Activated CD8-positive, alpha-beta memory T cell treated with anti-CD3 and anti-CD28 coated beads for 1 hour (primary cell): ENCODE results near the gene NOL4L.

Experiments used
- DNase-seq, 2 donors: peaks; one replicate each; pipeline ENCODE4 v3.0.0-alpha.2; 2020; ENCODE audit warnings: low read depth in 1 of 2; ENCODE audit errors: extremely low read depth in 1 of 2

Gene NOL4L

DNA sequence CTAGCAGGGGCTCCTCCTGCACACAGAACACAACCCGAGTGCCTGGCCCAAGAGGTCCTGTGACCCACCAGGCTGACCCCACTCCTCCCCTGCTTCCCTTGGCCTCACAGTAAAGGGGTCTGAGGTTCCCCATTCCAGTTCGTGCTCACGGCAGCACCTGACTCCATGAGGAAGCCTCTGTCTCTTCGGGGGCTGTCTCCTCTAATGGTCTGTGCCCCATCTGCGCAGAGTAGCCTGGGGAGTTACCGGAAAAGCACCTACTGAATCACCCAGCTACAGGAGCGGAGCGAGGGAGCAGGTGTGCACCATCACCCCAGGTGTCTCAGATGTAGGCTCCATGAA, 133.8 kb downstream of the NOL4L start:
- DNase-seq: no peak

DNA sequence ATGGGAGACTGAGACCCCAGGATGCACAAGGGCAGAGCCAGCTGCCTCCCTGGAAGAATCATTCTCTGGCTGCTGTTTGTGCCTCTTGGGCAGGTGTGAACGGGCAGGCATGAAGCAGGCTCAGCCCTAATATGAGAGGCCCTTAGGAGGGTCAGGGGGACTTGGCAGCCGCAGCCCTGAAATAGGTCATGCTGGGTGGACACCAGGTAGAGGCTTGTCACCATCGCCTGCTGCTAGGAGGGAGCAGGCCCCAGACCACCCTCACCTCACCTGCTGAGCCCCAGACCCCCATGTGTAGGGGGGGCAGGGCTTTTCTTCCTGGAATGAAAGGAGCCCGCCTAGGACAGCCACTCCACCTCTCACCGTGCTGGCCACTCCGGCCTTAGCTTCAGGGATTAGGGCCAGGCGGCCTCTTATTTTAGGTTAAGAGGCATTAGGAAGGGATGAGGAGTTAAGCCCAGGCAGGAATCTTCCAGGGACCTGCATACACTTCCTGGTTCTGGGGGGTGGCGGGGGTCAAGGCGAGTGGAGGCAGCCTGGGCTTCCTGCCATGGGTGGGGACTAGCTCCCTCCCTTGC, 134.6 kb downstream of the NOL4L start:
- no peak for DNase-seq

DNA sequence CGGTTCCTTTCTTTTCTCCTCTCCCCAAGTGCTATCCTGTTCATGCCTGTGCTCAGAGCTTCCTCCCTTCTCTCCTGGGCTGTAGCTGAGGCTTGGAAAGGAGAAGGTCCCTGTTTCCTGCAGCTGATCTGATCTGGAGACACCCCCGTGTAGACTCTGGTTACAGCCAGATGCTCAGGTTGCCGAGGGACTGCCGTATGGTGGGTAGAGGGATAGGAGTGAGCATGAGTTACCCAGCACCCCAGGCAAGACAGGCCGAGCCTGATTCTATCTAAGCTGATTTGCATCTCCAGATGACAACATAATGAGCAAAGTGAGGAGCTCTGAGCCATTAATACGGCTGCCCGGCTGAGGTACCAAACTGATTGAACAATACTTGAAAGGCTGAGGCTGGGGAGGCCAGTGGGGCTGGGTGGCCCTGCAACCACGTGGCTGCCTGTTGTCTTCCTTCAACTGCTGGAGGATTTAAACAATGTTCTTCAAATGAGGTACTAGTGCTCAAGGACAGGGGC, 135.2 kb downstream of the NOL4L start:
- DNase-seq: no peak

DNA sequence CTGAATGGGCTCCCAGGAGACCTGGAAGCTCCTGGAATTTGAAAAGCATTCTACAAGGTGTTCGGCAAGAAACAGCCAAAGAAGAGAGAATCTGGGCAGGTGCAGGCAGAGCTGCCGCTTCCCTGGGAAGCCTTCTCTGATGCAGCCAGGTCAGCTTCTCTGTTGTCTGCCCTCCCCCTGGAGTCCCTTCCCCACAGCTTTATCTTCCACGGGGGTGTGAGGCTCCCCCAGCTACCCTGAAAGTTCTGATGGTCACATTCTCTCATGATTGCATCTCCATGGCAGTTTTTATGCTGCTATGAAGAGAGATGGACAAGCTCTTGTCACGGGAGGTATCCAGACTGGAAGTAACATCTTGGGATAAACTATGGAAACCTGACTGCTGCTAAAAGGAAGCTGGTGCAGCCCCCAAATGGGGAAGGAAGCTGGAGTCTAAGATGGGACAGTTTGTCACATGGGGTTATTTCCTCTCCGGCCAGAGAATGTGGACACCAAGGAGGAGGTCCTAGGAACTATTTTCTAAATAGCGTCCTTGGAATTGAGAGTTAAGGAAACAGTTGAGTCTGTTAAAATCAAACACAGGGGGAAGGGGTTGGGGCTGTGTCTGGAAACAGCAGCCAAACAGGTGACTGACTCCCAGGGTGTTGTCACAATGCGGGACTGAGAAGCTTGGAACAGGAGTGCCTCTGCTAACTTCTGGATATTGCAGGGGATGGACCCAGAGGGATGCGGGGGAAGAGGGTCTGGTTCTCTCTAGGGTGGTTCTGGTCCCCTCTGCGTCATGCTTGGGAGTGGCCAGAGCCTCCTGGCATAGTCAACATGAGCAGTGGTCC, 135.9 kb downstream of the NOL4L start:
- DNase-seq: no peak

DNA sequence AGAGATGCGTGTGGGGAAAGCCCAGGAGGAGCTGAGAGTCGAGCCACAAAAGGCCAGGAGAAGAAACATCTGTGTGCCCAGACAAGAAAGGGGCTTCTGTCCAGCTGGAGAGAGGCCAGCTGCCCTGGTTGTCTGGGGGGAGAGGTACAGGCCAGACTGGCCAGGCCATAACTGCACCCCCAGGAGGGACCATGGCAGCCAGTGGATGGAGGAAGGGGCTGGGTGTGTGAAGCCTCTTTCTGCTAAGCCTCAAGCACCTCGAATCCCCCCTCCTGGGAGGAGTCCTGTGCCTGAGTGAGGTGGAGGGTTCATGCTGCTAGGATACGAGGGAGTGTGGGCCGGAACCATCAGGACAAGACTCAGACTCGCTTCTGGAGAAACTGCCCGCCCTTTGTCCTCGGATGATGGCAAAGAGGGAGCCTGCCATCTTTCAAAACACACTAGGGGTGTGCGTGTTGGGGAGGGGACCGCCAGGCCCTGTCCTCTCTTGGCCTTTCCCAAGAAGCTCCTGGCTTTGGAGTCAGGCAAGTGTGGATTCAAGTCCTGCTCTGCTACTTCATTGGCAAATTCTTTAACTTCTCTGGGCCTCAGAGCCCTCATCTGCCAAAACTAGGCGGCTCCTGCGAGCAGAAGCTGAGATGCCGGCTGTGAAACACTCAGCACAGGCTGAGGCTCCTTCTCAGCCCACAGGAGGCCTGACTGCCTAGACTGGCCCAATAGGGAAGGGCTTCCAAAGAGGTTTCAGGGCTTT, 136.7 kb downstream of the NOL4L start:
- no peak for DNase-seq

DNA sequence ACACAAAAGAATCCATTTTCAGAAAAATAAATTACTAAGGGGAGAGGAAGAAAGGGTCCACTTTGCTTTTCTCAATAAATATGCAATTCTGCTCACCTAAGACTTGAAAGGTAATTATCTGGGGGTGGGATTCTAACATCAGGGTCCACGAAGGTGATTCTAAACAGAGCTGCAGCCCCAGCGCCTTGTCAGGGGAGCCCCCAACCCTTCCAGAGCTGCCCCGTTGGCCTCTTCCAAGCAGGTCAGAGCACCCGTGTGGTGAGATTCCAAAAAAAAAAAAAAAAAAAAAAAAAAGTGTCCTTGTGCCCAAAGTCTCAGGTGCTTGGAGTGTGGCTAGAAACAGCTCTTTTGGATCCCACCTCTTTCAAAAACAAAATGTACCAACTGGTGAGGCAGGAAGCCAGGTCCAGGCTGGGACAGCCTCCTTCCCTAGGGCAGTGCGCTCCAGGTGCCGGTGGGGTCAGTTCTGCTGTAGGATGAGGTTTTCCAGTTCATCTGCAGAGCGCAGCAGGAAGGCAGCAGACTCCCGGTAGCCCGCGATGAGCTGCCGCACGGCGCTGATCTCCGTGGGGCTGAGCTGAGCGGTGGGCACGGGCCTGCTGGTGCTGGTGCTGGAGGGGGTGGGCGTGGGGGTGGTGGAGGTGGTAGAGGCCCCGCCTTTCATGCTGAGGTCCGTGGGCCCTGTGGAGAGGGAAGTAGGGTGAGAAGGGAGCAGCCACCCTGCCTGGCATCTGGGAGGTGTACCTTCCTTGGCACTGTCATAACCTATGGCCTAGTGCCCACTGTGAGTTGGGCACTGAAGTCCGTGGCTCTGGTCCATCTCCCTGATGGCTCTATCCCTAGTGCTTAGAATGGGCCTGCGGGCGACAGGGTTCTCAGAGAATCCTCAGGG, 137.8 kb downstream of the NOL4L start:
- no peak for DNase-seq

DNA sequence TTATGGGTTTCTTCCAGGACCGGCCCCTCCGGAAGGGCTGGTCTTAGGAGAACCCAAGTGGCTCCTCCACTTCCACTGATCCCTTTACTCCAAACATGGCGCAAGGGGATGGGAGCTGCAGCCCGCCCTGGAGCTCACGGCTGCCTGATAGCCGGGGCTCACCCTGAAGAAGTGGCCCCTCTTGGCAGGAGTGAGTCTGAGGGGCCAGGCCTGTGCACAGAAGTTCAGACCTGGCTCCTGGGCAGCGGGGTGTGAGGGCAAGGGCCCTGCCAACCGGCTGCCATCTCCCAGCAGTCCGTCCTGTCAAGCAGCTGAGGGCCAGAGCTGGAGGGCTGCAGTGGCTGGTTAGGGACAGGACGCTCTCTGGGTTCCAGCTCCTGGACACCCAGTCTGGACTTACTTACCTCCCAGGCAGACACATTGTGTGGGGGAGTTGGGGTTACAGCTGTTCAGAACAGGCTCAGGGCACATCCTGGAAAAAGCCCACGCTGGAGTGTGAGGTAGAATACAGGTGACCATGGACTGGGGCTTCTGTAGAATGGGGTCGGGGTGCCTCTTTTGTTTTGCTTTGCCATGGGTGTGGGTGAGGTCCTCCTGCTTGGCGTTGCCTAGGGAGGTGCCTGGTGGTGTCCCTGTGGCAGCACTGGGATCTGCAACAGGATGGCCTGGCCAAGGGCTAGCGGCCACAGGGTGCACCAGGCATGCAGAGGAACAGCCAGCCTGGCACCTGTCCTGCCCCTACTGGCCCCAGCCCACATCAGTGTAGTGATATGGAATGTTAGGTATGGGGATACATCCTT, 138.6 kb downstream of the NOL4L start:
- DNase-seq: no peak

DNA sequence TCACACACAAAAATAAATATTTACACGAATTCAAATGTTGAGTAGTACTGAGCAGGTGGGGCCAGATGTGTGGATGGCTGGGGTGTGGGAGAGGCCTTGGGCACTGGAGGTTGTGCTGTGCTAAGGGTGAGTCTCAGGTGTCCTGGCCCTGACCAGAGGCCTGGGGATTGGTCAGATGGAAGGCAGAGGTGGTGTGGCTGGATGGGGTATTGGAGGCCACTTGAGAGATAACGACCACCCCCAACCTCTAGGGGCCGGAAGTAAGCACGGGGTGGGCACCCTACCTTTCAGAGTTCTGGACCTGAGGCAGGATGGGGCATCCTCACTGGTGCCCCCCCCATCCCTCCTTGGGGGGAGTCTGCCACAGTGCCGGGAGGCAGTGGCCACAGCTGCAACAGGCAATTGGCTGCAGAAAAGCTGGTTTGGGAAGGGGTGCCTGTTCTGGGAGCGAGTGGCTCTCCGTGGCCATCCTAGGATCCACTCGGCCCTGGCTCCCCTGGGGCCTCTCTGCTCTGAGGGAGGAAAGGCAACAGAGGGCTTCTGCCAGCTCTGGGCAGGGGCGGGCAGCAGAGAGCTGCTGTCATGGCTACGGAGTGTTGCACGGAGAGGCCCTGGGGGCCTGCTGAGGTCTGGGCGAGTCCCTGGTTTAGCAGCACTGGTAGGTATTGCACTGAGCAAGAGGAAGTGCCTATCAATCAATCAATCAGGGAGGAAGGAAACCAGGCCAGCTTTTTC, 139.4 kb downstream of the NOL4L start:
- no peak for DNase-seq

DNA sequence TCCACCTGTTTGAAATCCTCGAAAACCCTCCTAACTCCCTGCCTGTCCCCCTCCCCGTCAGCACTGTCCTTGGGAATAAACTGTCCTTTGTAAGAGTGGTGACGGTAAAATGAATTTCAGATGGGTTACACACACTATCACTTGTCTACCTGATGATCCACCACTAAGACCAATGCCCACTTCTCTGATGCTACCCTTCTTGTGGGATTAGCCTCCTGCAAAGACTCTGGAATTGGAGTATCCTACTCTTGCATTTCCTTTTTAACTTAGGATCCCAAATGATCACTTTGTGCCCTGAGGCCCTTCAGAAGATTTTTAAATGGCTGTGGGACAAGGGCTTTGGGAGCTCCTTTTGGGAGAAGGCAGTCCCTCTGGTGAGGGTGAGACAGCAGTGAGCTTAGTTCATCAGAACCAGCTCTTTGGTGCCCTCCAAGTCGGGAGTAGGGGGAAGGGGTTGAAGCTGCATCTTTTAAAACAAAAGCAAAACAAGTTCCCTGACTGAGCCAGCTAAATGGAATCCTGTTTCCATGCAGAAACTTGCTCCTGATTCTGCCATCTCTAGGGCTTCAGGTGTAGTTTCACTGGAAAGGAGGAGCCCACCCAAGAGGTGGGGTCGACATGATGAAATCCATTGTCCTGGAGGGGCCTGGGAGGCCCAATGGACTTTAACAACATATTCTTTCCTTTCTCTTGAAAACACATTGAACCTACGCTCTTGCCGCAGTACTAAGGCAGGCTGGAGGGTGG, 140.5 kb downstream of the NOL4L start:
- DNase-seq: no peak

DNA sequence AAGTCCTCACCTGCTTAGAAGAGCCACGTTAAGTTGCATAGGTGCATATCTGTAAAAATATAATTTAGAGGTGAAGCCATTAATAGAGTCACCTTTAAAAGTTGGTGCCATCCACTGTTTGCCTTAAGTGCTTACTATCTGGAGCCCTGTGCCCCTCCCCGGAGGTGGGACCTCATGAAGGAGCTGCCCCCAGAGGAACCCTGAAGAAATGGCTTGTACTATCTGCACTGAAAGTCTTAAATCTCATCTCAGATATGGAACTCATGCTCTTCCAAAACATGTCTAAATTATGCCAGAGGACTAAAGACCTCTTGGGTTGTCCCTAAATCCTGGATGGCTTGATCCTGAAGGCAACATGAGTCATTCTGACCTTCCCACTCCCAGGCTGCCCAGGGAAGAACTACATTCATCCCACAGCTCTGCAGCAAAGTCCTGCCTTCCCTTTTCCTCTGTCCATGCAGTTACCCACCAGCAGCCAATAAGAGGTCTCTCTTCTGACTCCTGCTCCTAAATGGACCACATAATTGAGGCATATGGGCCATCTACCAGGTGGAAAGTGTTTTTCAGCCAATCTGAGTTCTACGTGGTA, 141.7 kb downstream of the NOL4L start:
- no peak for DNase-seq

DNA sequence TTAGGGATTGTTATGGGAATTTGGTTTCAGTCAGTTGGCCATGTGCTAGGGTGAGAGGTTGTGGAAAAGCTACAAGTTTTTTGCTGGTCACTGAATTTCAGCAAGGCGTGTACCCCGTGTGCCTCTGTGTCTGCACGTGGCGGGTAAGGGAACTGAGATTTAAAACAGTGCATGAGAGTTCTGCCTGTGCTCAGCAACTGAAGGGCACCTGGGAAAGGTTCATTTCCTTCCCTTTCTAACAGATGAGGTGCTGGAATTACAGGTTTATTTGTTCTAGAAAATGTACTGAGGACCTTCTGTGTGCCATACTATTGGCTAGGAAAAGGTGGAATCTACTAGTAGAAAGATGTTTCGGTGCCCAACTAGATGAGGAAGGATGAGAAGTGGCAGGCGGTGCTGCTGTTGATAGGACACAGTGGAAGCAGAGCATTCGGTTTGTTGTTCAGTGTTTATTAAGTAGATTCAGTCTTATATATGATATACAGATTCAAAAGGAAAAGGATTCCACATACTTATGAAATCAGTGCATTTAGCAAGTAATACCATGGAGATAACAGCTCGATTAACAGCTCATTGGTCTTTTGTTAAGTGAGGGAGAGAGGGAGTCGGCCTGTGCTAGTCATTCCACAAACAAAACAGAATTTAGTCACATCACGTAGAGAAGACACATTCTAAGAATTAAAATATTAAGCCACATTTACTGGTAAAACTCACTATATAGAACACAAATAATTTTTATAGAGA, 142.3 kb downstream of the NOL4L start:
- DNase-seq: no peak

DNA sequence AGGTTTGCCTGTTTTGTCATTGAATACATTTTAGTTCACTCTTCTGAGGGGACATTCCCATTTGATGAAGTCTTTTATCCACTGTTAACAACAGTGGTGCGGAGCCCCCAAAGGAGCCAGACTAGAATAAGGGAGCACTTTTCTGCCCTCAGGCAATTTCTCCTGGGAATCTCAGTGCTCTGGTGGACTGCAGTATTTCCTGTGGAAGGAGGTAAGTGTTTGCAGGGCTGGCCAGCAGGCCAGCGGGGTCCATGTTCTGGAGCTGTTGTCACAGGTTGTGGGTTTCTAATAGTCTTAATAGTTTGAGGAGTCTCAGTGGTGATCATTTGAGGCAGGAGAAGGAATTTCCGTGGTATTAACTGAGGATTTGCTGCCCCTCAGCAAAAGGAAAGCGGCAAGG, 143.5 kb downstream of the NOL4L start:
- no peak for DNase-seq

DNA sequence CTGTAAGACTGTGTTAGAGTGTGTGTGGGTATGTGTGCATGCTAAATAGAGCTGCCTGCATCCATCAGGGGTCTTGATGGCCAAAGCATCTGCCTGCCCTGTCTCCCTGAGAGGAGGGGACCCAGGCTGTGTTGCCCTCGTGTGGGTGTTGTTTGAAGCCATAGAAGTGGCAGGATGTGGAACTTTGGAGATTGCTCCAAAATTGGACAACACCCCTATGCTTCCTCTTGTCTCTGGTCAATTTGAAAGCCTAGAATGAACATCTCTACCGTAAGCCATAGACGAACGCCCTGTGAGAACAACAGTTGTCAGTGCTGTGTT, 144.4 kb downstream of the NOL4L start:
- no peak for DNase-seq

DNA sequence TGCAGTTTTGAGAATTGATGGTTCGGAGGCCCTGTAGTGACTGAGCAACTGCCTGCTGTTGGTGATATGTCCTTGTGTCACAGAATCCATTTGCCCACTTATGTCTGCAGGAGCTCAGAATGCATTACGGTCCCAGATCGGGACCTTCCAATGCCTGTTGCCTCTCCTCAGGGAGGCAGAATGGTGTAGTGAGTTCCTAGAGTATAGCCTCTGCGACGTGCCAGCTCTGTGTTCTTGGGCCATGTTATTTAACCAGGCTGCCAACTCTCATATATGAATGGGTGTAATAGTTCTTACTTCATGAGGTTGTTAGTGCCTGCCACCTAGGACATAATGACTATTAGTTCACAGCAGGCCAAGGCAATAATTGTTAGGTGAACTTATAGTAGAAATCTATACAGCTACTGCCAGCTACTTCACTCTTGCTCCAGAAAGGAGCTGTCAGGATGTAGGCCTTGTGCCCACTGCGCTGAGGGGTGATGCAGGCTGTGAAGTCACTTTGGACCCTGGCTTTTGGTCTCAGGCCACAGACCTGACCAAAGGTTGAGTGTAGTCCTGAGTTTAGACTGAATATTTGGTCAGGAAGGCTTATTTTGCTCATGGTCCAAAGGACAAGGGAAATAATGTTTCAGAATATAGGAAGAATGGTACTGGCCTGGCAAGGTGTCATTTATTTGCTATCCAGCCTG, 144.9 kb downstream of the NOL4L start:
- no peak for DNase-seq

DNA sequence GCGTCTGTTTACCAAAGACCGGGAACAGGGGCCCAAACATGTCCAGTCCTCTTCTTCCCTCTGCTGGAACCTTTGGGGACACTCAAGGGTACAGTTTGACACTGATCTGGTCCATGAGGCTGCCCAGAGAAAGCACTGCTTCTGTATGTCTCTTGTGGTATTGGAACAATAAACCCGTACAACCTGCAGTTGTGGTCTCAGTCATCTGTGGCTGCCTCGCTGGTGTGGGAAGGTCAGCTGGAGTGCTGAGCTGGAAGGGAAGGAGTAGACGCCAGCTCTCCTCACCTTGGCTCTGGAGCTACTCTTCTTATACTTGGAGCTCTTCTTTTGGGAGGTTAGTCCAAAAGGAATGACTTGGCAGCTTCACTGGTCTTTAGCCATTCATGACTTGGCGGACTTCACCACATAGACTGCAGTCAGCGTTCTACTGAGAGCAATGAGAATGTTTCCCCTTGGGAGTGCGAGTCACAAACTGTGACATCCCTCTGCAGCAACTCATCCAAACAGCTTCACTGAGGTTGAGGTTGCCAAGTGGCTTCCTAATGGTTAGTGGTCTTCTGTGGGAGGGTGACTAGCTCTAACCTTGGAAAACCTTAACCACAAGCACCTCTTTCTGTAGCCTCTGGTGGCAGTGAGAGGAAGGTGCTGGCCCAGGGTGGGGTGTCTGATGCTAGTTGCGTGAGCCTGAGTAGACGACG, 145.9 kb downstream of the NOL4L start:
- no peak for DNase-seq

DNA sequence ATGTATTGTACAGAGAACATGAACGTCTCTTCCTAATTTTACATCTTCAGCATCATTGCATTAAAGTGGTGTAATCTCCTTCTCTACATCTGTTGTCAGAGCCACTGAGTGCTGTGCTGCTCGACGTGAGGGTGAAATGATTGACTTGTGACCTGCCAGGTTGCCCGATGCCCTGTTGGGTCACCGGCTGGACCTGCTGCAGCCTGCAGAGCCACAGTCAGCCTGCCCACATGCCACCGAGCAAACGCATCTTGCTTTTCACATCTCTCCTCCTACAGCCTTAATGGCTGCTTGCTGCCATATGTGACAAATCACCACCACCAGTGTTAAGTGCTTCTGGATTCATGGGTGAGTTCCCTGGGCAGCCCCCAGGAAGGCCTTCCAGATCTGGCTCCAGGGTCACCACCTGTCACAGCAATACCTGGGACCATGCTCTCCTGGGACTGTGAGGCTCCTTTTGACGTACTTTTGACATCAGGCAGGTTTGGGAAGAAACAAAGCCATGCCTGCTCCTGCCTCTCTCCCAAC, 146.7 kb downstream of the NOL4L start:
- no peak for DNase-seq
